HepG2 (cell line): ENCODE measurements around the gene KIRREL2. TPM values are rescaled to one million over a fixed set of nuclear protein-coding genes. Genes with fewer than 3 reads are reported as not detected.

ENCODE experiments used
- HHEX ChIP-seq: IDR thresholded peaks from 2 replicates; pipeline ENCODE4 v1.6.1; 2016; ENCODE audit warnings: control low read depth
- NFKB2 ChIP-seq: sonication (generic); formaldehyde crosslinking; IDR thresholded peaks from 2 replicates; pipeline ENCODE4 v1.4.0; 2020; ENCODE audit warnings: missing genetic modification reagents, borderline replicate concordance
- PTBP1 ChIP-seq: fragments of 200-400 bp; formaldehyde crosslinking; IDR thresholded peaks from 2 replicates; pipeline ENCODE4 v1.6.1; 2018; ENCODE audit warnings: low read length, low read depth; ENCODE audit not compliant: poor library complexity, severe bottlenecking
- RBFOX2 ChIP-seq: fragments of 200-400 bp; formaldehyde crosslinking; IDR thresholded peaks from 2 replicates; pipeline ENCODE4 v1.6.1; 2017; ENCODE audit warnings: low read depth, mild to moderate bottlenecking, low read length
- RFXANK ChIP-seq: IDR thresholded peaks from 2 replicates; pipeline ENCODE4 v1.6.1; 2016
- YEATS2 ChIP-seq: sonication (generic); formaldehyde crosslinking; IDR thresholded peaks from 2 replicates; pipeline ENCODE4 v1.4.0; 2020; ENCODE audit warnings: missing genetic modification reagents, borderline replicate concordance
- ZBTB1 ChIP-seq: sonication (generic); formaldehyde crosslinking; IDR thresholded peaks from 2 replicates; pipeline ENCODE4 v1.4.0; 2020; ENCODE audit warnings: missing genetic modification reagents, borderline replicate concordance
- ZFP37 ChIP-seq: sonication (generic); formaldehyde crosslinking; IDR thresholded peaks from 2 replicates; pipeline ENCODE4 v1.4.0; 2020; ENCODE audit warnings: missing genetic modification reagents, borderline replicate concordance
- ZNF329 ChIP-seq: sonication (generic); formaldehyde crosslinking; IDR thresholded peaks from 2 replicates; pipeline ENCODE4 v1.9.0; 2021; ENCODE audit warnings: low read depth, mild to moderate bottlenecking, missing genetic modification reagents
- ZNF337 ChIP-seq: sonication (generic); formaldehyde crosslinking; IDR thresholded peaks from 2 replicates; pipeline ENCODE4 v1.5.1; 2020; ENCODE audit warnings: missing genetic modification reagents, low read depth, mild to moderate bottlenecking, borderline replicate concordance
- ZNF510 ChIP-seq: sonication (generic); formaldehyde crosslinking; IDR thresholded peaks from 2 replicates; pipeline ENCODE4 v1.4.0; 2020; ENCODE audit warnings: low read depth, mild to moderate bottlenecking, missing genetic modification reagents
- polyA plus RNA-seq, 8 experiments: library from polyadenylated mRNA; depleted of rRNA in 3 of 8; stranded (reverse) in 7 of 8; unstranded in 1 of 8; fragments of >200 nt; fragmentation: Illumina TruSeq in 4 of 8; extraction: Trizol in 4 of 8; gene quantifications; 2 replicates each; pipeline versions ENCODE4 v1.2.1 to v1.2.3, GENCODE V29; 2011 to 2016; ENCODE audit warnings: low read depth in 4 of 8, missing spikeins in 1 of 8, mixed read lengths in 1 of 8; ENCODE audit not compliant: insufficient read depth in 1 of 8
- total RNA-seq, 5 experiments: library from RNA; depleted of rRNA; stranded (reverse); fragments of >200 nt; fragmentation: Illumina TruSeq; extraction: Trizol; gene quantifications; 2 replicates each; pipeline ENCODE4 v1.2.3, GENCODE V29; 2016; ENCODE audit warnings: low read depth in 1 of 5
- TF ChIP-seq, protein P1 (sequence below): sonication (generic); formaldehyde crosslinking; IDR thresholded peaks from 2 replicates; pipeline ENCODE4 v1.8.1; 2023; ENCODE audit warnings: mild to moderate bottlenecking, missing genetic modification reagents
- TF ChIP-seq, protein P2 (sequence below): sonication (generic); formaldehyde crosslinking; IDR thresholded peaks from 2 replicates; pipeline ENCODE4 v1.4.0; 2020; ENCODE audit warnings: missing genetic modification reagents, mild to moderate bottlenecking, borderline replicate concordance
- TF ChIP-seq, protein P3 (sequence below): sonication (generic); formaldehyde crosslinking; IDR thresholded peaks from 2 replicates; pipeline ENCODE4 v1.4.0; 2020; ENCODE audit warnings: mild to moderate bottlenecking, low read depth, missing genetic modification reagents
- TF ChIP-seq, protein P4 (sequence below): sonication (generic); formaldehyde crosslinking; IDR thresholded peaks from 2 replicates; pipeline ENCODE4 v1.8.1; 2023; ENCODE audit warnings: mild to moderate bottlenecking, missing genetic modification reagents, borderline replicate concordance
- TF ChIP-seq, protein P5 (sequence below): sonication (generic); formaldehyde crosslinking; IDR thresholded peaks from 2 replicates; pipeline ENCODE4 v1.4.0; 2020; ENCODE audit warnings: mild to moderate bottlenecking, missing genetic modification reagents
- TF ChIP-seq, protein P6 (sequence below): sonication (generic); formaldehyde crosslinking; IDR thresholded peaks from 2 replicates; pipeline ENCODE4 v1.4.0; 2020; ENCODE audit warnings: missing genetic modification reagents, borderline replicate concordance

The KIRREL2 gene
- total and polyA plus RNA-seq, 2 of the 13 experiments (the other 11 are each of a cell fraction or from before 2014, with no cell fraction given) = 0.18 to 2.4 TPM

DNA sequence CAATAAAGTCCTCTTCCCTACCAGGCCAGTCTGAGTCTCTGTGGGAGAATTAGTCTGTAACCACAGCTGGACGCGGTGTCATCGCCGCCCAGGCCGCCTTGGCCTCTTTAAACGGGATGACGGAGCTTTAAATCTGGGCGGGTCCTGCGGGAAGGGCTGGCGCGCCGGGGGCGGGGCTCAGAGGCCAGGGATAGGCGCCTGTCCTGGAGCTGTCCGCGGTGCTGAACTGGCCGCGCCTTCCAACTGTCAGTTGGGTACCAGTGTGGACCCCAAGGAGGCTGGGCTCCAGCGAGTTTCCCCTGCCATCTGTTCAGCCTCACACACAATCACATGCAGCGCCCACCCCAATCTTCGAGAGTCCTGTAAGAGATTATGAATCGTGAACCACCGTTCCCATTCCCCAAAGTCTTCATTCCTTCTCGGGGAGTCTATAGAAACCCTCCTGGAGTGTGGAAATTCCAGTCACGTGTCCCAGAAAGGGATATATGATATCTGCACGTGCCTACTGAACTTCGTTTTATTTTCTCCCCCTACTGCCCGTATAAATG lies 23.1 kb downstream of the KIRREL2 start (continued):
- TF ChIP-seq, protein P1, sequence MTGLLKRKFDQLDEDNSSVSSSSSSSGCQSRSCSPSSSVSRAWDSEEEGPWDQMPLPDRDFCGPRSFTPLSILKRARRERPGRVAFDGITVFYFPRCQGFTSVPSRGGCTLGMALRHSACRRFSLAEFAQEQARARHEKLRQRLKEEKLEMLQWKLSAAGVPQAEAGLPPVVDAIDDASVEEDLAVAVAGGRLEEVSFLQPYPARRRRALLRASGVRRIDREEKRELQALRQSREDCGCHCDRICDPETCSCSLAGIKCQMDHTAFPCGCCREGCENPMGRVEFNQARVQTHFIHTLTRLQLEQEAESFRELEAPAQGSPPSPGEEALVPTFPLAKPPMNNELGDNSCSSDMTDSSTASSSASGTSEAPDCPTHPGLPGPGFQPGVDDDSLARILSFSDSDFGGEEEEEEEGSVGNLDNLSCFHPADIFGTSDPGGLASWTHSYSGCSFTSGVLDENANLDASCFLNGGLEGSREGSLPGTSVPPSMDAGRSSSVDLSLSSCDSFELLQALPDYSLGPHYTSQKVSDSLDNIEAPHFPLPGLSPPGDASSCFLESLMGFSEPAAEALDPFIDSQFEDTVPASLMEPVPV (CRISPR knock-in tag) = peak; percentile 84; the same call in 1 of the 2 replicates
- TF ChIP-seq ZNF329 = peak; percentile 84; the same call in 1 of the 2 replicates
- peak; percentile 40 for TF ChIP-seq PTBP1
- TF ChIP-seq, protein P2, sequence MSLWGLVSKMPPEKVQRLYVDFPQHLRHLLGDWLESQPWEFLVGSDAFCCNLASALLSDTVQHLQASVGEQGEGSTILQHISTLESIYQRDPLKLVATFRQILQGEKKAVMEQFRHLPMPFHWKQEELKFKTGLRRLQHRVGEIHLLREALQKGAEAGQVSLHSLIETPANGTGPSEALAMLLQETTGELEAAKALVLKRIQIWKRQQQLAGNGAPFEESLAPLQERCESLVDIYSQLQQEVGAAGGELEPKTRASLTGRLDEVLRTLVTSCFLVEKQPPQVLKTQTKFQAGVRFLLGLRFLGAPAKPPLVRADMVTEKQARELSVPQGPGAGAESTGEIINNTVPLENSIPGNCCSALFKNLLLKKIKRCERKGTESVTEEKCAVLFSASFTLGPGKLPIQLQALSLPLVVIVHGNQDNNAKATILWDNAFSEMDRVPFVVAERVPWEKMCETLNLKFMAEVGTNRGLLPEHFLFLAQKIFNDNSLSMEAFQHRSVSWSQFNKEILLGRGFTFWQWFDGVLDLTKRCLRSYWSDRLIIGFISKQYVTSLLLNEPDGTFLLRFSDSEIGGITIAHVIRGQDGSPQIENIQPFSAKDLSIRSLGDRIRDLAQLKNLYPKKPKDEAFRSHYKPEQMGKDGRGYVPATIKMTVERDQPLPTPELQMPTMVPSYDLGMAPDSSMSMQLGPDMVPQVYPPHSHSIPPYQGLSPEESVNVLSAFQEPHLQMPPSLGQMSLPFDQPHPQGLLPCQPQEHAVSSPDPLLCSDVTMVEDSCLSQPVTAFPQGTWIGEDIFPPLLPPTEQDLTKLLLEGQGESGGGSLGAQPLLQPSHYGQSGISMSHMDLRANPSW = no peak
- TF ChIP-seq, protein P3, sequence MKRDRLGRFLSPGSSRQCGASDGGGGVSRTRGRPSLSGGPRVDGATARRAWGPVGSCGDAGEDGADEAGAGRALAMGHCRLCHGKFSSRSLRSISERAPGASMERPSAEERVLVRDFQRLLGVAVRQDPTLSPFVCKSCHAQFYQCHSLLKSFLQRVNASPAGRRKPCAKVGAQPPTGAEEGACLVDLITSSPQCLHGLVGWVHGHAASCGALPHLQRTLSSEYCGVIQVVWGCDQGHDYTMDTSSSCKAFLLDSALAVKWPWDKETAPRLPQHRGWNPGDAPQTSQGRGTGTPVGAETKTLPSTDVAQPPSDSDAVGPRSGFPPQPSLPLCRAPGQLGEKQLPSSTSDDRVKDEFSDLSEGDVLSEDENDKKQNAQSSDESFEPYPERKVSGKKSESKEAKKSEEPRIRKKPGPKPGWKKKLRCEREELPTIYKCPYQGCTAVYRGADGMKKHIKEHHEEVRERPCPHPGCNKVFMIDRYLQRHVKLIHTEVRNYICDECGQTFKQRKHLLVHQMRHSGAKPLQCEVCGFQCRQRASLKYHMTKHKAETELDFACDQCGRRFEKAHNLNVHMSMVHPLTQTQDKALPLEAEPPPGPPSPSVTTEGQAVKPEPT (CRISPR knock-in tag) = peak; percentile 66; the same call in 1 of the 2 replicates
- no peak for TF ChIP-seq HHEX (CRISPR knock-in tag)
- no peak for TF ChIP-seq RBFOX2
- TF ChIP-seq, protein P4, sequence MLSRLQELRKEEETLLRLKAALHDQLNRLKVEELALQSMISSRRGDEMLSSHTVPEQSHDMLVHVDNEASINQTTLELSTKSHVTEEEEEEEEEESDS (CRISPR knock-in tag) = no peak
- TF ChIP-seq ZNF337 = peak; percentile 60; the same call in 1 of the 2 replicates
- peak; percentile 98; the same call in 1 of the 2 replicates for TF ChIP-seq NFKB2 (CRISPR knock-in tag)
- peak; percentile 94 for TF ChIP-seq ZNF510
- TF ChIP-seq RFXANK = peak; percentile 78; the same call in 1 of the 2 replicates
- 0 out of 2 replicates have a peak, but pooled peaks have one; percentile 89 for TF ChIP-seq ZFP37
- TF ChIP-seq, protein P5, sequence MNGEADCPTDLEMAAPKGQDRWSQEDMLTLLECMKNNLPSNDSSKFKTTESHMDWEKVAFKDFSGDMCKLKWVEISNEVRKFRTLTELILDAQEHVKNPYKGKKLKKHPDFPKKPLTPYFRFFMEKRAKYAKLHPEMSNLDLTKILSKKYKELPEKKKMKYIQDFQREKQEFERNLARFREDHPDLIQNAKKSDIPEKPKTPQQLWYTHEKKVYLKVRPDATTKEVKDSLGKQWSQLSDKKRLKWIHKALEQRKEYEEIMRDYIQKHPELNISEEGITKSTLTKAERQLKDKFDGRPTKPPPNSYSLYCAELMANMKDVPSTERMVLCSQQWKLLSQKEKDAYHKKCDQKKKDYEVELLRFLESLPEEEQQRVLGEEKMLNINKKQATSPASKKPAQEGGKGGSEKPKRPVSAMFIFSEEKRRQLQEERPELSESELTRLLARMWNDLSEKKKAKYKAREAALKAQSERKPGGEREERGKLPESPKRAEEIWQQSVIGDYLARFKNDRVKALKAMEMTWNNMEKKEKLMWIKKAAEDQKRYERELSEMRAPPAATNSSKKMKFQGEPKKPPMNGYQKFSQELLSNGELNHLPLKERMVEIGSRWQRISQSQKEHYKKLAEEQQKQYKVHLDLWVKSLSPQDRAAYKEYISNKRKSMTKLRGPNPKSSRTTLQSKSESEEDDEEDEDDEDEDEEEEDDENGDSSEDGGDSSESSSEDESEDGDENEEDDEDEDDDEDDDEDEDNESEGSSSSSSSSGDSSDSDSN = no peak
- peak; percentile 69; the same call in 1 of the 2 replicates for TF ChIP-seq ZBTB1 (CRISPR knock-in tag)
- TF ChIP-seq, protein P6, sequence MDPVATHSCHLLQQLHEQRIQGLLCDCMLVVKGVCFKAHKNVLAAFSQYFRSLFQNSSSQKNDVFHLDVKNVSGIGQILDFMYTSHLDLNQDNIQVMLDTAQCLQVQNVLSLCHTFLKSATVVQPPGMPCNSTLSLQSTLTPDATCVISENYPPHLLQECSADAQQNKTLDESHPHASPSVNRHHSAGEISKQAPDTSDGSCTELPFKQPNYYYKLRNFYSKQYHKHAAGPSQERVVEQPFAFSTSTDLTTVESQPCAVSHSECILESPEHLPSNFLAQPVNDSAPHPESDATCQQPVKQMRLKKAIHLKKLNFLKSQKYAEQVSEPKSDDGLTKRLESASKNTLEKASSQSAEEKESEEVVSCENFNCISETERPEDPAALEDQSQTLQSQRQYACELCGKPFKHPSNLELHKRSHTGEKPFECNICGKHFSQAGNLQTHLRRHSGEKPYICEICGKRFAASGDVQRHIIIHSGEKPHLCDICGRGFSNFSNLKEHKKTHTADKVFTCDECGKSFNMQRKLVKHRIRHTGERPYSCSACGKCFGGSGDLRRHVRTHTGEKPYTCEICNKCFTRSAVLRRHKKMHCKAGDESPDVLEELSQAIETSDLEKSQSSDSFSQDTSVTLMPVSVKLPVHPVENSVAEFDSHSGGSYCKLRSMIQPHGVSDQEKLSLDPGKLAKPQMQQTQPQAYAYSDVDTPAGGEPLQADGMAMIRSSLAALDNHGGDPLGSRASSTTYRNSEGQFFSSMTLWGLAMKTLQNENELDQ (CRISPR knock-in tag) = peak; percentile 92; the same call in 1 of the 2 replicates
- peak; percentile 80; the same call in 1 of the 2 replicates for TF ChIP-seq YEATS2
